Tibial artery (tissue), 4 donors: ENCODE data around the gene CHORDC1.
A peak's percentile ranks its signal among the peaks of the same experiment; 100 is the strongest.

ENCODE experiments used
- DNase-seq, 2 donors: peaks; one replicate each; pipeline ENCODE4 v3.0.0-alpha.2; 2019
- H3K27ac ChIP-seq, 2 donors: fragments of 200-600 bp; sonication (generic) in 1 of 2; 1 replicate in 1 of 2; 2 replicates in 1 of 2; pipeline ENCODE4 v1.5.1; 2018 to 2019; ENCODE audit warnings: mild to moderate bottlenecking in 1 of 2
- H3K27me3 ChIP-seq, 2 donors: fragments of 200-600 bp; sonication (generic) in 1 of 2; one replicate each; pipeline versions ENCODE4 v1.5.1 to v1.6.0; 2016 to 2019
- H3K36me3 ChIP-seq, 3 donors: fragments of 200-600 bp; sonication (generic) in 2 of 3; one replicate each; pipeline ENCODE4 v1.5.1; 2016 to 2019; ENCODE audit warnings: mild to moderate bottlenecking in 2 of 3
- H3K4me1 ChIP-seq, 4 donors: fragments of 200-600 bp; sonication (generic) in 2 of 4; 1 replicate in 3 of 4; 2 replicates in 1 of 4; pipeline ENCODE4 v1.5.1; 2016 to 2019
- H3K4me3 ChIP-seq, 2 donors: fragments of 200-600 bp; sonication (generic) in 1 of 2; 1 replicate in 1 of 2; 2 replicates in 1 of 2; pipeline ENCODE4 v1.5.1; 2018 to 2019; ENCODE audit warnings: mild to moderate bottlenecking in 2 of 2
- H3K9me3 ChIP-seq, 3 donors: fragments of 200-600 bp; sonication (generic) in 1 of 3; one replicate each; pipeline ENCODE4 v1.5.1; 2016 to 2019
- intact Hi-C: fragments of 100-400 bp; cut with DNase I; formaldehyde crosslinking; loops from one replicate; pipeline ENCODE4 v1.15.0; 2023; ENCODE audit warnings: low total_unique reads
- TF ChIP-seq, protein P1 (sequence below), 2 experiments: fragments of 200-600 bp in 1 of 2; fragments of 450-650 bp in 1 of 2; IDR thresholded peaks; one replicate each; pipeline ENCODE4 v1.5.1; 2017 to 2019; ENCODE audit warnings: antibody characterized with exemption in 2 of 2, mild to moderate bottlenecking in 1 of 2, moderate library complexity in 1 of 2

CHORDC1 gene

DNA sequence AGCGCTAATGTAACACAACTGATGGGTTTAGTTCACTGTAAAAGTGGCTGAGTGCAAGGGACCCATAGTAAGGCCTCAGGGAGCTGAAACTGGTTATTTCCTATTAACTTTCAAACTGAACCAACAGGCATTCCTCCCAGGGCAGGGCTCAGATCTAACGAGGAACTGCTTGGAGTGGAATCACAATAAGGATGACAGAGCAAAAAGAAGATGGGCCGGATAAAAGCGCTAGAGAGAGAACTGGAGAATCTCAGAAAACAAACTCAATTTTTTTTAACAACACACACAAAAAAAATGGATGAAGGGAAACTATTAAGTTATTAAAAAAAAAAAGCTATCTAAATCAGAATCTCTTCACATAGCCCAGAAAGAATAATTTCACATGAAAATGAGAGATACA is 14.2 kb upstream of the CHORDC1 start:
- Histone ChIP-seq H3K4me3 (no peak overlapping the region), H3K27ac (no peak overlapping the region), H3K27me3 (no peaks in the 10 kb centered on the region), H3K4me1 (peaks cover 0 to 16% (median 0%) of the 10 kb centered on the region in 4 donors), H3K9me3 (no peaks in the 10 kb centered on the region), H3K36me3 (no peaks in the 10 kb centered on the region)
- no peak for DNase-seq
- TF ChIP-seq, protein P1, sequence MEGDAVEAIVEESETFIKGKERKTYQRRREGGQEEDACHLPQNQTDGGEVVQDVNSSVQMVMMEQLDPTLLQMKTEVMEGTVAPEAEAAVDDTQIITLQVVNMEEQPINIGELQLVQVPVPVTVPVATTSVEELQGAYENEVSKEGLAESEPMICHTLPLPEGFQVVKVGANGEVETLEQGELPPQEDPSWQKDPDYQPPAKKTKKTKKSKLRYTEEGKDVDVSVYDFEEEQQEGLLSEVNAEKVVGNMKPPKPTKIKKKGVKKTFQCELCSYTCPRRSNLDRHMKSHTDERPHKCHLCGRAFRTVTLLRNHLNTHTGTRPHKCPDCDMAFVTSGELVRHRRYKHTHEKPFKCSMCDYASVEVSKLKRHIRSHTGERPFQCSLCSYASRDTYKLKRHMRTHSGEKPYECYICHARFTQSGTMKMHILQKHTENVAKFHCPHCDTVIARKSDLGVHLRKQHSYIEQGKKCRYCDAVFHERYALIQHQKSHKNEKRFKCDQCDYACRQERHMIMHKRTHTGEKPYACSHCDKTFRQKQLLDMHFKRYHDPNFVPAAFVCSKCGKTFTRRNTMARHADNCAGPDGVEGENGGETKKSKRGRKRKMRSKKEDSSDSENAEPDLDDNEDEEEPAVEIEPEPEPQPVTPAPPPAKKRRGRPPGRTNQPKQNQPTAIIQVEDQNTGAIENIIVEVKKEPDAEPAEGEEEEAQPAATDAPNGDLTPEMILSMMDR (IDR thresholded peaks at IDR 0.05), result no peak
- intact Hi-C loops, result no loop called here

DNA sequence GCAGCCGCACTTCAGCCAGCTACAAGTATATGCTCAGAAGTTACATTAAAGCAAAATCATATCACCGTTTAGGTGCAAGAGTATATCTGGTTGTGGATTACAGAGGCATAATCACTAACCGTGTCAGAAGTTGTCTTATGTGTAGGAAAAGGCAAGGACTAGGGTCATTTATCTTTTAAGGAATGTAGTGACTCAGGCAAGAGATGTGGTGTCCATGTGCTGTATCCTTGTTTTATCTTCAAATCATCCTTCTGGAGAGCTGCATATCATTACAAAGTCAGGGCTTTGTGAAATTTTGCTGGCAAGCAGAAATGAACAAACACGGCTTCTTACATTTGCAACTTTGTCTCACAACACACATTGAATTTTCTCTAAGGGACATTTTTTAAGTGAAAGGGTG is 12.7 kb upstream of the CHORDC1 start:
- TF ChIP-seq, protein P1 (IDR thresholded peaks at IDR 0.05), result no peak
- no peaks in the 10 kb centered on the region for H3K9me3 ChIP-seq
- H3K4me1 ChIP-seq, result peaks cover 0 to 16% (median 0%) of the 10 kb centered on the region in 4 donors
- DNase-seq, result no peak
- H3K27ac ChIP-seq, result peak overlapping the region in 1 of 2 donors; percentile 55
- H3K36me3 ChIP-seq, result no peaks in the 10 kb centered on the region
- H3K27me3 ChIP-seq, result no peaks in the 10 kb centered on the region
- intact Hi-C loops, result no loop called here
- H3K4me3 ChIP-seq, result no peak overlapping the region

DNA sequence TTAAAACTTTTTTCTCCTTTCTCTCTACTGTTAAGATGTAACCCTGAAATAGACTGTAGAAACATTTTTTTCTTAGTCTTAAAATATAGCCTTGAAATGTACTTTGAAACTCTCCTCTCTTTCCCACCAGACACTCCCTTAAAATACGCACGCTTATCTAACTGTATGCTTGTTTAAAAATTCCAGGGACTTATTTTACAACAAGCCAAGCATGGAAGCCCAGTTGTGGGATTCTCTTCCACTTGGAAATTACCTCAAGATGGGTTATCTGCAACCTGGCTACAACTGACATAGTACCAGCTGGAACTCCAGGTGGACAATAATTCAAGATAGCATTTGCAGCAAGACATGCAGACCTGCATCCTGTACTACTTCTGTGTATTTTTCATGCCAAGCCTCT is 12.1 kb upstream of the CHORDC1 start:
- Histone ChIP-seq H3K27ac (peak overlapping the region in 1 of 2 donors; percentile 55), H3K27me3 (no peaks in the 10 kb centered on the region), H3K4me3 (no peak overlapping the region), H3K36me3 (no peaks in the 10 kb centered on the region), H3K4me1 (peaks cover 0 to 16% (median 0%) of the 10 kb centered on the region in 4 donors), H3K9me3 (peaks cover 0 to 2% (median 0%) of the 10 kb centered on the region in 3 donors)
- TF ChIP-seq, protein P1 (IDR thresholded peaks at IDR 0.05), result no peak
- no peak for DNase-seq
- intact Hi-C loops, result no loop called here

DNA sequence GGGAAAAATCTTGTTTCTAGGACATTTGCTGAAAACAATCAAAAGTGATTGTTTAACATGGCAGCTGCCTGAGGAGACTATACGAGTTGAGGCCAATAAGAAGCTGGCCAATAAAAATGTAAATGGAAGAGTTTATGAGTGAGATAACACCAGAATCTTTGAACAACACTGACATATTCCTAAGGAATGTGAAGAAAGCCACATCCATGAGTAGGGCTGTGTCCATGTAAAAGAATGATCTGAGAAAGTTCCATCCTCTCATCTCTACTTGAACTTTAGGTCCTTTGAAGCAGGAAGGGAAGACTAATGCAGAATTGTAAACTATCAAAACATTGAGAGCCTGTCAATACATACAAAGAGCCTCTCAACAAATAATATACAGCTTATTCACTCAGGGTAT is 6.9 kb upstream of the CHORDC1 start:
- no peak for DNase-seq
- no peaks in the 10 kb centered on the region for H3K36me3 ChIP-seq
- intact Hi-C loops, result no loop called here
- H3K27ac ChIP-seq, result no peak overlapping the region
- TF ChIP-seq, protein P1 (IDR thresholded peaks at IDR 0.05), result no peak
- H3K27me3 ChIP-seq, result no peaks in the 10 kb centered on the region
- H3K9me3 ChIP-seq, result peaks cover 0 to 5% (median 3%) of the 10 kb centered on the region in 3 donors
- H3K4me3 ChIP-seq, result no peak overlapping the region
- peaks cover 0 to 8% (median 0%) of the 10 kb centered on the region in 4 donors for H3K4me1 ChIP-seq

DNA sequence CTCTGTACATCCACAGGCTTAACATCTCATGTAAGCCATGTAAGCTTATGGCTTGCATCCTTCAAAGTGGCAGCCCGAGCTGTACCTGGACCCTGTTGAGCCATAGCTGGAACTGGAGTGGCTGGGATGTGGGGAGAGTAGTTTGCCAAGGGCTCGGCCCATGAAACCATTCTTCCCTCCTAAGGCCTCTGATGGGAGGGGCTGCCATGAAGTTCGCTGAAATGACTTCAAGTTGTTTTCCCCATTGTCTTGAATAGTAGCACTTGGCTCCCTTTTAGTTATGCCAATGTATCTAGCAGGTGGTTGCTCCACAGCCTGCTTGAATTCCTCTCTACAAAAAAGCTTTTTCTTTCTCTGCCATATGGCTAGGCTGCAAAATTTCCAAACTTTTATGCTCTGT is 5.2 kb upstream of the CHORDC1 start:
- Histone ChIP-seq H3K27me3 (no peaks in the 10 kb centered on the region), H3K27ac (no peak overlapping the region), H3K4me3 (no peak overlapping the region), H3K9me3 (peaks cover 0 to 5% (median 3%) of the 10 kb centered on the region in 3 donors), H3K4me1 (no peaks in the 10 kb centered on the region), H3K36me3 (no peaks in the 10 kb centered on the region)
- intact Hi-C loops, result no loop called here
- TF ChIP-seq, protein P1 (IDR thresholded peaks at IDR 0.05), result no peak
- no peak for DNase-seq

DNA sequence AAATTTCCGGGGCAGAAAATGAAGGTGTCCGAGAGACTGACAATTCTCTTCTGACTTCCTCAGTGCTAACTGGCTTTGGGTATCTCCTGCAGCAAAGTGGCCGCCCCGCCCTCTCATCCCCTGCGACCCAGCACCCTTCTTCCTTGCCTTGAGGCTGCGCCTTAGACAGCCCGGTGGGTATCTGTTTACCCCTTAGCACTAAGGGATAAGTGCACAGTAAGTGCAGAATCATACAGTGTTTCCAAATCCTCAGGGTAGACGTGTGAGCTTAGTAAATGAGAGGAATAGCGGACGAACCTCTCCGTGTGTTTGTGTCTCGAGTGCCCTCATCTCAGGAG is 368 bp upstream of the CHORDC1 start:
- Histone ChIP-seq H3K9me3 (peaks cover 0 to 3% (median 0%) of the 10 kb centered on the region in 3 donors), H3K4me1 (peaks cover 0 to 35% (median 18%) of the 10 kb centered on the region in 4 donors), H3K4me3 (peak overlapping the region; percentile 79 to 96), H3K36me3 (no peaks in the 10 kb centered on the region), H3K27ac (peak overlapping the region; percentile 92 to 95), H3K27me3 (no peaks in the 10 kb centered on the region)
- TF ChIP-seq, protein P1 (IDR thresholded peaks at IDR 0.05), result no peak
- intact Hi-C loops, result no loop called here
- no peak for DNase-seq
